HG02623 (cell line): ENCODE results near the gene TMEM163.
A peak's percentile ranks its signal among the peaks of the same experiment; 100 is the strongest.

Experiments
- ATAC-seq: cut with Tn5 transposase; IDR thresholded peaks from one replicate; pipeline ENCODE4 v1.9.1; 2021; ENCODE audit warnings: moderate library complexity; ENCODE audit not compliant: unreplicated experiment

TMEM163 gene

DNA sequence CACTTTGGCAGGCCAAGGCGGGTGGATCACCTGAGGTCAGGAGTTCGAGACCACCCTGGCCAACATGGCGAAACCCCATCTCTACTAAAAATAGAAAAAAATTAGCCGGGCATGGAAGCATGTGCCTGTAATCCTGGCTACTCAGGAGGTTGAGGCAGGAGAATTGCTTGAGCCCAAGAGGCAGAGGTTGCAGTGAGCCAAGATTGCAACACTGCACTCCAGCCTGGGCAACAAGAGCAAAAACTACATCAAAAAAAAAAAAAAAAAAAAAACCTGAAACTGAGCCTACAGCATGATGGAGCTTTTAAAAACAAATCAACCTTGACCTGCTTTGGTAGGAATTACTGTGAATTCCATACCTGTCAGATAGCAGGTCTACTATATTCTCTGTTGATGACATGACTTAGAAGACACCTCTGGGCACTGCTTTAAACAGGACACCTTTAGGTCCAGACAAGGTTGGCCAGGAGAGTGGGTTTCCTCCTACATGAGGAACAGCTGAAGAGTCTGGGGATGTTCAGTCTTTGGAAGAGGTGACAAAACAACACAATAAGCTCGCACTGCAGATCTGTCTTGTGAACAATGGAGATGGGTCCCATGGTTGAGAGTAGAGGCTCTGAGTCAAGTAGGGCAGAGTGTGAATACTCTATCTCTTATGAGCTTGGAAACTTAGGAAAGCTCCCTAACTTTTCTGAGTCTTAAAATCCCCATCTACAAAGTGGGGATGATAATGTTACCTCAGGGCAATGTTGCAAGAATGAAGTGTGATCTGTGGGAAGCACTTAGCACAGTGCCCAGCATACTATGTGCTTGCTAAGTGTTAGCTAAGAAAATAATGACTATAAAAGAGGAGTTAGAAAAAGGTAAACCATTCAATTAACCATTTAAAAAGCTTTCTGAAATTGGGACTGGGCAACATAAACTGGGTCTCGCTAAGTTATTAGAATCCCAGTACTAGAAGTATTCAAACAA lies 25.2 kb downstream of the TMEM163 start:
- no peak for ATAC-seq

DNA sequence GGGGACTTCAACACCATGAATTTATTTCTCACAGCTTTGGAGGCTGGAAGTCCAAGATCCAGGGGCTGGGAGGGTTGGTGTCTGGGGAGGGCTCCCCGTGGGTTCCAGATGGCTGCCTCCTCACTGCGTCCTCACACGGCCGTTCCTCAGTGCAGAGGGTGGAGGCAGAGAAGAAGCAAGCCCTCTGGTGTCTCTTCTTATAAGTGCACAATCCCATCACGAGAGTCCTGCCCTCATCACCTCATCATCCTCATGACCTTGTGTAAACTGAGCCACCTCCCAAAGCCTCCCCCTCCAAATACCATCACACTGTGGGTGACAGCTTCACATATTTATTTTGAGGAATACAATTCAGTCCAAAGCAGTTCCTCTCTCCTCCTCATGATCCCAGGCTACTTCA lies 26.3 kb downstream of the TMEM163 start:
- ATAC-seq, result peak; percentile 71

DNA sequence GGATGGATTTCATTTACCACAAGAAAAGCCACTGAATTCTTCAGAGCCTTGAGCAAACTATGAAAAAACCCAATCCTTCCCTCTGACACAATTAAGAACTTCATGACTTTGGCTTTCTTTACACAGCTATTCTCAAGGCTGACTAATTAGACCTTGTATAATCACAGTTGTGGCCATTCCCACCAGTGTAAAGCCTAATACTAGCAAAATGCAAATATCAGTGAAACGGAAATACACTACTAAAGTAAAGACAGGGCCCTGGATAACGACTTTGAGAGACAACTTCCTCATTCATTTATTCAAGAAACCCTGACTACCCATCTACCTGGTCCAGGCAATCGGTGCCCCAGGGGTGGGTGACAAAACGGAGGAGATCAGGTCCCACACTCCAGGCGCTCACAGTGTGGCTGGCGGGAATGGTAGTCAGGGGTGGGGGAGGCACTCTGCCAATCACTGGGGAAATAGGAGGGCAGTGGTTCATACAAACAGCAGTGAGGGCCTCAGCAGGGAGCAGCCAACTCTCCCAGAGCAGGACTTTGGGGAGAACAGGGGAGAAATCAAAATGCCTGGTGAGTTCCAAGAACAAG lies 28.1 kb downstream of the TMEM163 start:
- no peak for ATAC-seq

DNA sequence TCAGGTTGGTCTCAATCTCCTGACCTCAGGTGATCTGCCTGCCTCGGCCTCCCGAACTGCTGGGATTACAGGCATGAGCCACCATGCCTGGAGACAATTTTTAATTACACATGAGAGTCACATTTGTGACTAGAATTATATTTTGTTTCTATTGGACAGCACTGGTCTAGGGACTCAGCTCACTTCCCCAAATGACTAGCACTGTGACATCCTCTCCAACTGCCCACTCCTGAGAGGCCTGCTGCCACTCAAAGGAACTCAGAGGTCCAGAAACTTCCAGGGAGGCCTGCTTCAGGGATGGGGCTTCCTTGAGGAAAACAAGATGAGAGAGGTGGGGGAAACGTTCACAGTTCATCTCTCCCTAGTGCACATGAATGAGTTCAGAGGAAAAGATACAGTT lies 29.5 kb downstream of the TMEM163 start:
- ATAC-seq, result no peak

DNA sequence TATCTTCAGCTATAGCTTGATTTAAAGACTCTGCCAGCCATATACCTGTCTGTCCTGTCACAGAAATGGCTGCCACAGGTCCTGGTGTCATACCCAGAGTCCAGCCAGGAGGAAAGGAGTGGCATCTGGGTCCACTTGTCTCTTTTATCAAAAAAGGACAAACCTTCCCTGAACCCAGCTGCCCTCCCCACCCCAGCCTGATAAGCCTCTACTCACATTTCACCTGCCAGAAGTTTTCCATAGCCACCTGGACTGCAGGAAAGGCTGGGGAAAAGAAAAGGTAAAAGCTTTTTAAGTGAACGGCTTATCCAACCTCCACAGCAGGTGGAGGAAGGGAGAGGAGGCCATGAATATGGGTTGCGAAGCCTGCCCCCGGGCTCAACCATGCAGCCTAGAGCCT lies 32.8 kb downstream of the TMEM163 start:
- ATAC-seq, result no peak

DNA sequence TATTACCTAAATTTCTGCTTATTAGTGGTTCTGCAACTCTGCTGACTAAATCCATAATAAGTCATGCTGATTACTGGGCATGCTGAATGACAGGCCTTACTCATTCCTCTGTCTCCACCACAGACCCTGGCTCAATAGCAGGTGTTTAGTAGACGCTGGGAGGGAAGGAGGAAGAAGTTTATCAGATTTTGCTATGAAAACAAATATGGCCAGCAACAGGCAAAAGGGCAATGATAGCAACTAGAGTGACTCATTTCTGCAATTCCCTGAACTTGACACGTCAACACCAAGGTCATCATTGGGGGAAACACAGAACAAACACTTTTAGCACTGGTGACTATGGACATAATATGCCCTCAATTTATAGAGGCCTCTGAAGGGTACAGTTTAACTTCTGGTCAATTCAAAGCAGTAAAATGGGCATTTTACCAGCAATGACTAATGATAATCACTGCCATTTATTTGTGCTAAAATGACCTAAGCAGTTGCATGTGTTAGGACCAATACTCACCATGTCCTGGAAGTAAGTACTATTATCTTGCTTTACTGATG lies 35.2 kb downstream of the TMEM163 start:
- ATAC-seq, result peak; percentile 70

DNA sequence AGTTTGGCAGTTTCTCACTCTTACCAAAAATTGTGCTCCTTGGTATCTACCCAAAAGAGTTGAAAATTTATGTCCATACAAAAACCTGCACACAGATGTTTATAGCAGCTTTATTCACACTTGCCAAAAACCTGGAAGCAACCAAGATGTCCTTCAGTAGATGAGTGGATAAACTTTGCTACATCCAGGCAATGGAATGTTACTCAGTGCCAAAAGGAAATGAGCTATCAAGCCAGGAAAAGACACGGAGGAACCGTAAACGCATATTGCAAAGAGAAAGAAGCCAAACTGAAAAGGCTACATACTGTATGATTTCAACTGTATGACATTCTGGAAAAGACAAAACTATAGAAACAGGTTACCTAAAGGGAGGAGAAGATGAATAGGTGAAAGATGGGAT lies 36.1 kb downstream of the TMEM163 start:
- no peak for ATAC-seq

DNA sequence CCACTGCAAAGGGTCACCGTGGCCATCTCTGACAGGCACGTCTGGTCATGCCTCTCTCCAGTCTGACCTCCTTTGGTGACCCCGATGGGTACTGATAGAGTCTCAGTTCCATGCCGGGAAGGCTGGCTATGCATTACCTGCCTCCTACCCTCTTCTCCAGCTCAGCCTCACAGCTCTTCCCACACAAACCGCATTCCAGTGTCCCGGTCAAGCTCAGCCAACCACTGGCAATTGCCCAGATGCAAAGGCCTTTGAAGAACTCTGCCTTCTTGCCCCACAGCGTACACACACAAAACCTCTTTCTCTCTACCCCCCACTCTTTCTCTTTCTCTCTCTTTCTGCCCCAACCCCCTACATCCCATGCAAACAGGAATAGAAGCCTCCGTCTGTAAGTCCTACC lies 37.6 kb downstream of the TMEM163 start:
- no peak for ATAC-seq

DNA sequence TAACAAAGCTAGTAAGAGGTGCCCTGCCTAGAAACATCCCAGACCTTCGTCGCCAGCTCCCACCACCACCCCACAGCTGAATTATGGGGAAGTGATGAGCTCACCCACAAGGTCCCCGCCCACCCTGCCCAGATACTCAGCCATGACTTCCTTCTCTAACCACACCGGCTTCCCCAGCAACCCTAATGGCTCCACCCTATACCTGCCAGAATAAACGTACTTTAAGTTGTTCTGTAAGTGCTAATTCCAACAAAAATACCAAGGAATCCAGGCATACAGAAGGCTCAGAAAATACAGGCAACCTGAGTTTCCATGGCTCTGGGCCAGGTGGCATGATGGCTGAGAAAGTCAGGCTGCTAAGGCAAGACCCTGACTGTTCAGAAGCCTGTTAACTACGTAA lies 39.1 kb downstream of the TMEM163 start:
- no peak for ATAC-seq

DNA sequence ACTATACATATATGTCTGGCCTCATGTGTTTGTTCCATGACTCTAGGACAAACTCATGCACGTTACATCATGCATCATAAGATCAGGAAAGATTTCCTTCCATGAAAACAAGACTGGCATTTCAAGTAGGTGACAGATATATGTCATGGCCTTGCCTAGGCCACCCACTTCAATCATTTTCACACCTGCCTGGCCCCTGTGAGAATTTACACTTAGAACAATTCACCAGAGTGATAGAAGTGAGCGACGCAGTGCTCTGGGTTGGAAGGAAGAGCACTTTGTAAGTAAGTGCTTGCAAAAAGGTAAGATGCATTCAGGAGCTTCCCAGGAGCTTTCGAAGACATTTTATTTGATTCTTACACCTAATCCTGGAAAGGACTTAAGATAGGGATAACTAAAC lies 39.5 kb downstream of the TMEM163 start:
- ATAC-seq, result no peak

DNA sequence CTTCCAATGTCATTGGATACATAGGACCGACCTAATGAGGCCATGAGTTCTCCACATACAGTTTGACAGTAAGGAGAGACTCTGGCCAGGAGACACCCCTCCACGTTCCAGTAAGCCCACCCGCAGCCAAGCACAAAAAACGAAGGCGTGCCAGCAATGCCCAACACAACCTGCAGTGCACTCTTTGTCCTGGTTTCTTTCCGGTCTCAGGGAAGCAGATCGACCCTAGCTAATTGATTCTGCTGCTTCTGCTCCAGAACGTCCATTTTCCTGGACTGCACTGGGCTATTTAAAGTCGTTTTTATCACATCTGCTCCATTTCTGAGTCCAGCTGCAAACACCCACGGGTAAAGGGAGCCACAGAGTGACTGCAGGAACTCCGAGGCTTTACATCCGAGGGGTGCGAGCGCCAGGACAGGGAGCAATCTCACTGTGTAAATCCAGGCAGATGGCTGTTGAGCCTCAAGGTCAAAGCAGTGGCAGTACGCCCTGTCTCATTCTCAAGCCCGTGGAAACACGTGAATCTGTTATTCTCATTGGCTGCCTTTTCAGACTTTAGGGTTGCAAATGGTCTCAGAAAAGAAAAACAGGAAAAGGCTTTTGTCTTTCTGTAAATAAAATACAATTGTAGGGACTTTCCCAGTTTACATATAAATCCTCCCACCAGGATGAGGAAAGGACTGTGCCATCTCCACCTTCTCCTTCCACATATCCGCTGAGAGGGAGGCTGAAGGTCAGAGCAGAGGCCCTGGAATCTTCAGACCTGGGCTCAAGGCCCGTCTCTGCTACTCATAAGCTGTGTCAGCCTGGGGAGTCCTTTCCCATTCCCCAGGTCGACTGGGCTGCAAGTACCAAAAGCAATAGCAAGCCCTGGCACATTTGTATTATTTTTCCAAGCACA lies 40.7 kb downstream of the TMEM163 start:
- ATAC-seq, result no peak

DNA sequence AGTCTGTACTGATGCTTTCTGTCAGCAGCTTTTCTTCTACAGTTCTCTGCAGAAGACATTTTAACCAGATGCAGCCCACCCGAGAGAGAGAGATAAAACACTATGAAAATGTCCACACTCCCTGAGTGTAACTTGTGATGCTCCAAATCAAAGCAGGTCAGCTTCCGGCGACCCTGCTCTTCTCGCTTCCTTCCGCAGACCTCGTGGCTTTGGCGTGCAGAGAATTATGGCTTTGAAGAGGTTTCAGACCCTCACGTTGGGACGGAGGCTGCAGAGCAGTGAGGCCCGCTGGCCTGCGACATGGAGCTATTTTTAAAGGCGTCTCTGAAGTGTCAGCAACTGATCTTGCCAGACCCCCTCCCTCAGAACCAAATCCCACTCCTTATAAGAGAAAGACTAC lies 41.8 kb downstream of the TMEM163 start:
- ATAC-seq, result no peak

DNA sequence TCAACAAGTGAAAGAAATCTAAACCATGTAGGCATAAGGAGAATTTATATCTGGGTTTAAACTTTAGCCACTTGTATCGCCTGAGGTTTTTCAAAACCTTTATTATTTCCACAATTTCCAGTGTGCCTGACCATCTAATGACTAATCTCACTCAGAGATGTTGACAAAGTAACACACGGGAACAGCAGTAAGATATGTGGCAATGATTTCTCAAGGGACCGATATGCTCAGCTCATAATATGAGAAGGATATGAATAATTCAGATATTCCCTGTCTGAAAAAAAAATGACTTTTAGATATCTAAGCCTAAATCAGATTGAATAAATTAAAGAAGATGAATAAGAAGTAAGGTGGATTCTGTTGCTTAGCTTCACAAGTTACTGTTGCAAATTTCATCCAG lies 43.5 kb downstream of the TMEM163 start:
- no peak for ATAC-seq

DNA sequence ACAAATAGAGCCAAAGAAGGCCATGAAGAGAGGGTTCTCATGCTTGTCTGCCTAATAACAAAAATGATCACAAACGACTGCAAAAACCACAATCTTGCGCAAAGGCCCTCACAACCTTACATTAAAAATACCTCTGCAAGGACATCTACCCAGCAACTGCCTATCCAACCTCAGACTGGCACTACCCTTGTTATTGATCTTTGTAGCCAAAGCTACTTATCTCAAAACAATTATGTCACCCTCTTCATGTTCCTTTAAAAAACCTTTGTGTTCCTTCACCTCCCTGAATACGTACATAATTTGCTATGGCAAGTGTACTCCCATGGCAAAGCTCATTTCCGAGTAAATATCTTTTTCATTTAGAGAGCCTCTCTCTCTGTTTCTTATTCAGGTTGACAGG lies 44.1 kb downstream of the TMEM163 start:
- no peak for ATAC-seq

DNA sequence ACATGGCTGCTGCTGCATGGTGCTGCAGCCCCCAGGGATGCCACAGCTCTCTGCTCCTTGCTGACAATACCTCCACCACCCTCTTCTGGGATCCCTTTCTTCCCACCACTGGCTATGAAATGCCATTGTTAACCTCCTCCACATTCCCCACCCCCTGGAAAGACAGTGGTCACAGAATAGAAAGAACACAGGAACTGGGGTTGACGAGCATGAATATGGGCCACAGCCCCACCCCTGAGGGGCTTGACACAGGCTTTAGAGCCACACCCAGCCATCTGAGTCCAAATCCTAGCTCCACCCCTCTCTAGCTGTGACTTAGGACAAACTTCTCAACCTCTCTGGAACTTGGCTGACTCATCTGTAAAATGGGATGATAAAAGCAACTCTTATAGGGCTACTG lies 47.3 kb downstream of the TMEM163 start:
- no peak for ATAC-seq

DNA sequence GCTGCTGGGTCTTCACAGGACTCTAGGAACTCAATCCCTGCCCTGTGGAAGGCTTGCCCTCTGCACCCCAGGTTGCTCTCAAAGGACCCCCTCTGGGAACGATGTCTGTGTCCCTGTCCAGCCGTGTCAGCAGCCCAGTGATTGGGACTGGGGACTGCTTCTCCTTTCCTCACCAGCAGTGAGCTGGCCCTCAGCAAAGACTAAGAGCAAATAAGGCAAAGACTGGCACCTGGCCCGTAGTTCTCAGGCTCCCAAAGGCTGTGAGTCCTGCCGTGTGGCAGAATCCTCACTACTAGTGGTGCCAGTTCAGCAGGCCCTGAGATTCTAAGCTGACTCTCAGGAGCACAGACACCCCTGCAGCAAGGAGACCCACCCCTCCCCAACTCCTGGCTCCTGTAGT lies 47.8 kb downstream of the TMEM163 start:
- no peak for ATAC-seq

DNA sequence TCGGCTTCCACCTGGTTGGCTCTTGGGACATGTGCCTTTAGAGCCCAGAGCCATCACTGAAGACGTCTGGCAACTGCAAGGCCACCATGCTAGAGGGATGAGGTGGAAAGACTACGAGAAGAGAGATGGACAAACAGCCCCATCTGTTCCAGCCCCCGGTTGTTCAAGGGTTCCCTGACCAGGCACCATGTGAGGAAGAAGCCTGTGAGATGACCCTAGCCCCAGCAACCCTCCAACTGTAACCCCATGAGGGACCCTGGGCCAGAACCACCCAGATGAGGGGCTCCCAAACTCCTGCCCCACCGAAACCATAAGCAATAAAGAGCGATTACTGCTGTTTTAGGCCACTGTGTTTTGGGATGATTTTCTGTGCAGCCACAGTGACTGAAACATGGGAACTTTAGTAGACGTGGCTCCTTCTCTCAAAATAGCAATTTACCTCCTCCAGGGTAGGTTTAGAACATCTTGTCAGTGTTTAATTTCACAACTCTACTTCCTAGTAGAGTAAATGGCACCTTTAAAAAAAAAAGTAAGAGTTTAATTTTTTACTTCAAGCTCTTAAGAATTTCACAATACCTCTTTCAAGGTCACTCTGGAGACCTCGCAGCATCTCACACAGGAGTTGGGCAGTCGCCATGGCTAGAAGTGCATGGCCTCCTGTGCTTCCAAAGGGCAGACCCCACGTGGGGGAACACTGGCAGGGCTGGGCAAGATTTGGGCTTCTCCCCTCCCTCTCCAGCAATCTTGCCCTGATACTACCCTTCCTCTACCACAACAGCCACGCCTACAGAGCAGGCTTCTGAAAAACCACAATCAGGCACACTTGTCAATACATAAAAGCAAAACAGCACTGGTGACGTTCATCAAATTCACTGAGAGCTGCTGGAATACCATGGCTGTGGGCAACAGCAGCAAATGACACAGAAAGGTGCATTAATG lies 48.8 kb downstream of the TMEM163 start:
- ATAC-seq, result no peak

DNA sequence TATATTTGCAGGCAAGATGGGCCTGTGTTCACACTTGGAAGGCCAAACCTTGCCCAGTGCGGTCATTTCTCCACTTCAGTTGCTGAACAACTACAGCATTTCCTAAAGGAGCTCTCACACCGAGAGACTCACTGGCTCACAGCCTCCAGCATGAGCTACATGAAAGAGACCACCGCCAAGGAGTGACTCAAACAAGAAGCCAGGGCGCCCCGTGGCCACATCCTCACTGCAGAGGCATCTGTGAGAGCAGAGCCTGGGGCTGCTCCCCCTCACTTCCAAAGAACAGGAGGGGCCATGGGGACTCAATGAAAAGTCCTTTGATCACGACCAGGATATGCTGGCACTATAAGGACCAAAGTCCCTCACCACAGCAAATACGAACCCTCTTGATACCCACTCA lies 50.0 kb downstream of the TMEM163 start:
- no peak for ATAC-seq

DNA sequence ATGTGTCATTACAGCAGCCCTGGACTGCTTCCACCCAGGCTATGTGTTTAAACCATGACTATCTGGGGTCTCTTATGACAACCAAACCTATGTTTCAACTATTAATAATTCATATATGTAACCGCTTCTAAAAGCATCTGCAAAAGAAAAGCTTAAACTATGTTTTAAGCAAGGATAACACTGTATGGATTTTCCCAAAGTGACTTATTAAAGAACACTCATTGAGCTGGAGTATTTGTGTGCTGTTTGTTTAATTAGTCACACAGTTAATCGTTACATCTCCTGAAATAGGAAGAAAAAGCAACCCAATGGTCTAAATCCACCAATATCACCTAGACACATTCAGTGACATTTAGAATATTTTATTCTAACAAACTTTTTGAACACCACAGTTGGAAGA lies 51.3 kb downstream of the TMEM163 start:
- no peak for ATAC-seq

DNA sequence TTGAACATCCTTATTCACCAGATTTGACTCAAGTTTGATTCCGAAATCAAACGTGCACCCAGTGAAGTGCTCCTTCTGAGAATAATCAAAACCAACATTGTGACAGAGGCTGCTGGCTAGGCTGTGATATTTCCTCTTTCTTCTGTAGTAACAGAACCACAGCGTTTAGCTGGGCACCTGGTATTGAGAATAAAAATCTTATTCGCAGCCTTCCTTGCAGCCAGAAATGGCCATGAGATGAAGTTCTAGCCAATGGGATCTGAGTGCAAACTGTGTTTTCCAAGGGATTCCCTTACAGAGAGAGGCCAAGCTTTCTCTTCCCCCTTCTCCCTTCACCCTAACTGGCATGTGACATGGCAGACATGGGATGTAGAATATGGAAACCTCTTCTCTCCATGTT lies 51.7 kb downstream of the TMEM163 start:
- ATAC-seq, result no peak
